CD4-positive, alpha-beta T cell treated with Interleukin-2 at 100 ng/mL for 4 hours (primary cell): ENCODE results near the gene TUBB3.
"Not testable (repeated sequence)": the region's sequence is repeated elsewhere in the genome, so short reads cannot be mapped to it uniquely, and the experiment has no call there.

Experiments
- DNase-seq: peaks from one replicate; pipeline ENCODE4 v3.0.0-alpha.2; 2020; ENCODE audit warnings: low spot score

Gene TUBB3

DNA sequence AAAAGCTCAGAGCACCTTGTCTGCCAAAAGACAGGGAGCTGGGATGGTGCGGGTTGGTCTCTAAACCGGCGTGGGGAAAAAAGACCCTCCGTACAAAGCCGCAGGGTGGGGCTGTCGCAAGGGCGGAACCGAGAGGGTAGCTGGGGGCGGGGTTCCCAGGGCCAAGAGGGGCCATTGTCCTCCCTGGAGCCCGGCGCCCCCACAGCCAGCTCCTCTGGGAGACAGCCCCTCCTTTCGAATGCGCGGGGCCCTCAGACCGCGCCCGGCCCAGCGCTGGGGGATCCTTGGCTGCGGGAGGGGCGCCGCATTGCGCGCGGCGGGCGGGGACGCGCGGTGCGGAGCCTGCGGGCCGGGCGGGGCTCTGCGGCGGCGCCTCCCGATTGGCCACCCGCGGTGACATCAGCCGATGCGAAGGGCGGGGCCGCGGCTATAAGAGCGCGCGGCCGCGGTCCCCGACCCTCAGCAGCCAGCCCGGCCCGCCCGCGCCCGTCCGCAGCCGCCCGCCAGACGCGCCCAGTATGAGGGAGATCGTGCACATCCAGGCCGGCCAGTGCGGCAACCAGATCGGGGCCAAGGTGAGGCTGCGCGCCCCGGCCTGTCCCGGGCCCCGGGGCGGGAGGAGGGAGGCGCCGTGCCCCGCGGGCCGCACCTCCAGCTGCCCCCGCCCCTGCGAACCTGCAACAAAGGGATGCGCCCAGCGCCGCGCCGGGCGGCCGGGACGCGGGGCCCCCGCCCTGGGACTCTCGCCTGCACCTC, at the start of gene TUBB3:
TUBB3 (plus strand) TSS at position 459 of the 756 bp plus-strand sequence; CDS start at position 519, 60 bp downstream.
- peak; percentile 13 for DNase-seq

DNA sequence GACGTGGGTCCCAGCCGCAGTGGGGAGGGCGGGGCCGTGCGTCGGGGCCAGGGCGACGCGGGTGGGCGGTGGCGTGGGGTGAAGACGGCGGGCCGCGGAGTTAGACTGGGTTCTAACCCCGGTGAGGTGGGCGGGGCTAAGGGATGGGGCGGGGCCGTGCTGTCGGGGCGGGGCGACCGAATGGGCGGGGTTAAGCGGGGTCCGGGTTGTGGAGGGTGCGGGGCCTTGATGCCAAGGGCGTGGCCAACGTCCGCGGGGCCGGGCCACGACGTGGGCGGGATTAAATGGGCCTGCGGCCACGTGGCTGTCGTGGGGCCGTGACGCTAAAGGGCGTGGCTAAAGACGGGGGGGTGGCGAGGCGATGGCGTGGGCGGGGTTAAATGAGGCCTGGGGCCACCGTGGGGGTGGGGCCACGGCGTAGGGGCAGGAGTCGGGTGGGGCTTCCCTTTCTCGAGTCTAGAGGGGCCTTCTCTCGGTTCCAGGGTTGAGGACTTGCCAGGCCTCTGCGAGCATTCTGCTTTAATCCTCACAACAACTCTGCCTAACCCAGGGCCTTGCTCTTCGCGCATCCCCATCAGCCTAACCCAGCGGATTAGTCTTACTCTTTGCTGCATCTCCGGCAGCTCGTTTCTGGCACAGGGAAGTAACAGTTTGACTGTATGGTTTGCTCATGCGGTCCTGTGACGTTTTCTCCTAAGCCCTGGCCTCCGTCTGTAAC, 49.0 kb upstream of the TUBB3 start:
- peak; percentile 94 for DNase-seq

DNA sequence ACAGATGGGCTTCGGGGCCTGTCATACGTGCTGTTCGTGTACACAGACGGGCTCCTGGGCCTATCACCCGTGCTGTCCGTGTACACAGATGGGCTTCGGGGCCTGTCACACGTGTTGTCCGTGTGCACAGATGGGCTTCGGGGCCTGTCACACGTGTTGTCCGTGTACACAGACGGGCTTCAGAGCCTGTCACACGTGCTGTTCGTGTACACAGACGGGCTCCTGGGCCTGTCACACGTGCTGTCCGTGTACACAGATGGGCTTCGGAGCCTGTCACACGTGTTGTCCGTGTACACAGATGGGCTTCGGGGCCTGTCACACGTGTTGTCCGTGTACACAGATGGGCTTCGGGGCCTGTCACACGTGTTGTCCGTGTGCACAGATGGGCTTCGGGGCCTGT, 44.0 kb upstream of the TUBB3 start:
- DNase-seq: not testable (repeated sequence)

DNA sequence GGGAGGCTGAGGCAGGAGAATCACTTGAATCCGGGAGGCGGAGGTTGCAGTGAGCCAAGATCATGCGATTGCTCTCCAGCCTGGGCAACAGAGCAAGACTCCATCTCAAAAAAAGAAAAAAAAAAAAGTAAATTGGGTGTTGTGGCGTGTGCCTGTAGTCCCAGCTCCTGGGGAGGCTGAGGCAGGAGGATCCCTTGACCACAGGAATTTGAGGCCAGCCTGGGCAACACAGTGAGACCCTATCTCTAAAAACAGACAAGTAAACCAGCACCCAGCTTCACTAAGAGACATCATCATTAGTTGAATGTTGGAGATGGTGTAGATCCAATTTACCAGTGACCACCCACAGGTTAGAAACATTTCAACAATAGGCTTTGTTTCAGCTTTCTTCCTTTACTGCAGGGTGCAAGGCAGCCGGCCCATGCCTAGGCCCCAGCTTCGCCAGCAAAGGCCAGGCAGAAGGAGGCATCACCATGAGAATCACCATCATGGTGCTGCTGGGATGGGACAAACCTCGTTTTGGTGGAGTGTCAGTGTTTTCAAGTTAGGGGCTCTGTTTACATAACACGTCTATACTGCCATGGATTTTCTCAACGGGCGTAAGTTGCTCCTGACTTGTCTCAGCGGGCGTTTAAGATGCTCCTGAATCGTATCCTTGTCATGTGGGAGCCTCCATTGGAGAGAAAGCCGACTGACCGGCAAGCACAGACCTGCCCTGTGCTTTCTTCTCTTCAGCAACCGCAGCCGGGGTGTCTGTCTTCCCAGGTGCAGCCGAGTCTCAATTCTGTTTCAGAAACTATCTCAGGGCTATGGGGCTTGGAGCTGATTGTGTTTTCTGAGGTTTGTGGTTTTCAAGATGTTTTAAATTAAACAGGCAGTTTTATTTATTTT, 42.4 kb upstream of the TUBB3 start:
- DNase-seq: no peak

DNA sequence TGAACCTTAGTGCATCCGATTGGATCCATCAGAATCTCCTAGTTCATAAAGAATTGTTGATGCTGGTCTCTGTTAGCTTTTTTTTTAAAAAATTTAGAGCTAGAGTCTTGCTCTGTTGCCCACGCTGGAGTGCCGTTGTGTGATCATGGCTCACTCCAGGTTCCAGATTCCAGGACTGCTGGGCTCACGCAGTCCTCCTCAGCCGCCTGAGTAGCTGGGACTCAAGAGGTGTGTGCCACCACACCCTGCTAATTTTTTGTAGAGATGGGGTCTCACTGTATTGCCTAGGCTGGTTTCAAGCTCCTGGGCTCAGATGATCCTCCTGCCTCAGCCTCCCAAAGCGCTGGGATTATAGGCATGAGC, 41.8 kb upstream of the TUBB3 start:
- no peak for DNase-seq

DNA sequence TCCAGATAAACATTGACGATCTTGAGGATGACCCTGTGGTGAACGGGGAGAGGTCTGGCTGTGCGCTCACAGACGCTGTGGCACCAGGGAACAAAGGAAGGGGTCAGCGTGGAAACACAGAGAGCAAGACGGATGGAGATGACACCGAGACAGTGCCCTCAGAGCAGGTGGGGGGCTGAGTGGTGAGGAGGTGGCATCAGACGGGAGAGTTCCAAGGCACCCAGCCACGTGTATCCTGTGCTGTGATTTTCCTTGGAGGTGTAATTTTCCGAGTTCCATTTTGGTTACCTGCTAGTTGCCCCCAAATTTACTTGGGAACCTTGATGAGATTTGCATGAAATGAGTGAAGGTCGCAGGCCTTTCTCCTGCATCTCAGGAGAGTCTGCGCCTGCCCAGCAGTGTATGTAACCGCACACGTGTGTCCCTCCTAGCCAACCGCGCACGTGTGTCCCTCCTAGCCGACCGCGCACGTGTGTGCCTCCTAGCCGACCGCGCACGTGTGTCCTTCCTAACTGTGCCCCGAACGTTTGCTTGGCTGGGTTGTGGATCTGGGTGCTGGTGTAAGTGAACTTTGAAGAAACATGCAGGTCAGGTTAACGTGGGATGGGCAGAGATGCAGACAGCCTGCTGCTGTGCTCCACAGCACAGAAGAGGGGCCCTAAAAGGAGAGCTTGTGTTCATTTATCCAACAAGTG, 39.6 kb upstream of the TUBB3 start:
- no peak for DNase-seq

DNA sequence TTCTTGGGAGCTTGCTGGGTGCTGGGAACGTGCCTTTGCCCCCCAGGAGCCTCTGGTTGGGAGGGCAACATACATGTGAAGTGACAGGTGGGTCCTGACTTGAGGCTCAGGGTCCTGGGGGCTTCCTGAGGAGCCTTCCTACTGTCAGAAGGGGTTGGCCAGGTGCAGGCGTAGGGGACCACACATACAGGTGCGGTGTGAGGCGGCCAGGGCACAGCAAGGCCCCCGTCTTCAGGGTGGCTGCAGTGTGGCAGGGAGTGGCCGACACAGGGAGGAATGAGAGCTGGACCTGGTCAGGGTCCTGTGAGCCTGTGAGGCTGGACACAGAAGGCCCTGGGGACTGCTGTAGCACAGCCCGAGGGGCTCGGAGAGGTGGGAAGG, 39.1 kb upstream of the TUBB3 start:
- DNase-seq: no peak

DNA sequence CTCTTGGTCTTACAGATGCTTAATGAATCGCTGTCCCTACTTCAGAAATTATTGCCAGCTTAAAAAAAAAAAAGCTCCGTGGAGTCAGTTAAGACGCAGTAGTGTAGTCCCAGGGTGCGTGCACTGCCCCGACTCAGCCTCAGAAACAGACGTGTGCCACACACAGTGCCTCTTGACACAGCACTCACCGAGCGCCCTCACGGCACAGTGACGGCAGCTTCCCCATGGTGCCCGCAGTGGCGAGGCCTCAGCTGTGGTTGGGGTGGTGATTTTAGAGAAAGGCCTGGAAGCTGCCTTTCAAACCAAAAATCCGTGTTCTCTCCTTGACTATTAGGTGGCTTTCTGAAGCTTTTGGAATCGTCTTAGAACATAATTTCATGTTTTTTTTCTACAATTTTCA, 35.9 kb upstream of the TUBB3 start:
- DNase-seq: no peak

DNA sequence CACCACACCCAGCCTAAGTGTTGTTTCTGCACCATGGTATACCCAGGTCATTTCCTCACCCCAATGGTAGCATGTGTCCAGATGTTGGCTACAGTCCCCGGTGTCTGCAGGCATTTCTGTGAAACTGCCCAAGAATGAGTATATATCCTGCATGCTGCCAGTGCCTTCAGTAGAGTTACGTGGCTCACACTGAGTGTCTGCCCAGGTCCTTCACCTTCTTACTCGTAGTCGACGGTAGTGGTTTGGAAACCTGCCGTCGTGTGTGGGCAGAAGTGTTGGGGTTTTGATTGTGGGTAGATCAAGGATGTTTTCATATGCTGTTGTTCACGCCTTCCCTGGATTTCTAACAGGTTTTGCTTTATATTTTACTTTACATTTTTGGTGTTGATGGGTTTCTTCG, 32.9 kb upstream of the TUBB3 start:
- no peak for DNase-seq

DNA sequence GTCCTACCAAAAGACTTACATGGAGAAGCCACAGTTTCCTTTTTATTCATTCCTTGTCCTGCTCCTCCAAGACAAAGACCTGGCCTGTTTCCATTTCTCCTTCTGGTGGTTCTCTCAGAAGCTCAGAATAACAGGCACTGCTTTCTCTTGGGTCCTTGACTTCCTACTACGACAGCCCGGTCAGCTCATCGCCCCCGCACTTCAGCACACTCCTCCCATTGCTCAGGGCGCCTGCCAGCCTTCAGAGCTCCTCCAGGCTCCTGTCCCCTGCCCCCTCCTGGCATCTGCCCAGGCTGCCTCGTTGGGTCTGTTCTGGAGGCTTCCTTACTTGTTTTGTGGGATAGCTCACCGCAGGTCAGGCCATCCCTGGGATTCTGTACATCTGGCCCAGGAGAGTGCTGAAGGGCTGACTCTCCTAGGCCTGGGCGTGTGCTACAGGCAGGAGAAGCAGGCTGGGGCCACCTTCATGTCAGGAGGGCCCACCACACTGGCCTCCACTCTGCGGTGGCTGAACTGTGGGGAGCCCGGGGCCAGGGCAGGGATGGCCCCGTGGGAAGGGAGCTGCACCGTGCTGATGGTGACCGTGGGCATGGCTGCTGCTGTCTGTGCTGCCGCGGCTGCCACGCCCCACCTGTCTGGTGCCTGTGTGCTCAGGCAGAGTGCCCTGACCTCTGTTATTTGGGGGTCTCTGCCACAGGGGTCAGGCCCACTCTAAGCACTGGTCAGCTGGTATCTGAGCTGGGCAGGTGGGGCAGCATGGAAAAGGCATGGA, 32.1 kb upstream of the TUBB3 start:
- no peak for DNase-seq

DNA sequence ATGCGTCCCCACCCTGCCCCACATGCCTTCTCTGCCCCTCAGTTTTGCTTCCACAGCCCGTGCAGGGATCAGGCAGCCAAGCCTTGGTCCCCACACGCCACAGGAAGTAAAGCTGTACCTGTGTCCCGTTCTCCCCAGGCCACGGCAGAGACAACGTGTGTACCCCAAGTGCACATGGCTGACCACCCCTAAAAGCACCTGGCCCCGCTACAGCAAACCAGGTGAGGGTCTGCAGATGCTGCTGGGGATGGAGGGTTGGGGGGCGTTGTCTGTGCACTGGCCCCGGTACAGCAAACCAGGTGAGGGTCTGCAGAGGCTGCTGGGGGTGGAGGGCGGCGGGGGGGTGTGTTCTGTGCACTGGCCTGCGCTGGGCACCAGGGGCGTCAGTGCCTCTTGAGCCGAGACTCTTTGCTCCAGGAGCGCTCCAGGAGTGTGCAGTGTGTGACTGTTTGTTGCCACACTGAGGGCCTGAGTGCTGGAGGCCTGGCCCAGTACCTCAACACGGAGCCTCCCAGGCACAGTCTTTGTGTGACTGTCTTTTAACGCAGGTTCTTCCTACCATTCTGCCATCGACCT, 31.0 kb upstream of the TUBB3 start:
- no peak for DNase-seq

DNA sequence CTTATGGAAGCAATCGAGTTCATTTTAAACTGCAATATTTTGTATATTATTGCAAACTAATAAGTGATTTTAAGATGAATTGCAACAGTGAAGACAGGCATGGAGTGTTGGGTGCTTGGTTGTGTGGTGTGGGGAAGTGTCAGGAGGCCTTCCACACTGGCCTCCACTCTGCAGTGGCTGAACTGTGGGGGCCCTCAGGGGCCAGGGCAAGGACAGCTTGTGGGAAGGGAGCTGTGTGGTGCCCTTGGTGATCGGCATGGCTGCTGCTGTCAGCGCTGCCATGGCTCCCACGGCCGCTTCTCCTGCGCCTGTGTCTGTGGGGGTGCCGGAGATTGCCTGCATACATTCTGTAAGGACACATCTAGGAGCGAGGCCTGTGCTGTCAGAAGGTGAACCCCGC, 30.5 kb upstream of the TUBB3 start:
- DNase-seq: no peak

DNA sequence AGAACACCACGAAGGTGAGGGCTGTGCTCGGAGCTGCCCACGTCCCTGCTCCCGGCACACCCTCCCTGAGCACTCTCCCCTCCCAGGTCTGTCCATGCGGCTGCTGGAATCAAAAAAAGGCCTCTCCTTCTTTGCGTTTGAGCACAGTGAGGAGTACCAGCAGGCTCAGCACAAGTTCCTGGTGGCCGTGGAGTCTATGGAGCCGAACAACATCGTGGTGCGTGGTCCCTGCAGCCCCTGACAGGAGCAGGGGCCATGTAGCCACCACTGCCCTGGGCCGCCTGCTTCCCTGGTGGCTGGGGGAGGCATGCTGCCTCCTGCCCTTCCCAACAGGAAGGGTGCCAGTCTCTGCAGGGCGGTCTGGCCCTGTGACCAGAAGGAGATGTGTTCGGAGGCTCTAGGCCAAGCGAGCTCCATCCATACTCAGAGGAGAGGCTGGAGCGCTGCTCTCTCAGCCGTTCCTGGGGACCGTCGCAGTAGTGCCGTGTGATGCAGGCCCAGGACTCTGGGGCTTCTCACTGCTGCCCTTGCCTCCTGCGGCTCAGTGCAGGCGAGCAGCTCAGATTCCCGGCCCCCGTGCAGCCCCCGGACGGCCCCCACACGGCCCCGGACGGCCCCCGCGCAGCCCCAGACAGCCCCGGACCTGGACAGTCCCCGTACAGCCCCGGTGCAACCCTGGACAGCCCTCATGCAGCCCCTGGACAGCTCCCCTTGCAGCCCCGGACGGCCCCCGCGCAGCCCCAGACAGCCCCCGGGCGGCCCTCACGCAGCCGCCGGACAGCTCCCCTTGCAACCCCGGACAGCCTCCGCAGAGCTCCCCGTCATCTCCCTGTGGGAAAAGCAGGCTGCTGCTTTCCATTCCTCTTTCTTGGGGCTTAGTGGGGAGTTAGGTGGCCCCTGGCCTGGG, 29.2 kb upstream of the TUBB3 start:
- no peak for DNase-seq

DNA sequence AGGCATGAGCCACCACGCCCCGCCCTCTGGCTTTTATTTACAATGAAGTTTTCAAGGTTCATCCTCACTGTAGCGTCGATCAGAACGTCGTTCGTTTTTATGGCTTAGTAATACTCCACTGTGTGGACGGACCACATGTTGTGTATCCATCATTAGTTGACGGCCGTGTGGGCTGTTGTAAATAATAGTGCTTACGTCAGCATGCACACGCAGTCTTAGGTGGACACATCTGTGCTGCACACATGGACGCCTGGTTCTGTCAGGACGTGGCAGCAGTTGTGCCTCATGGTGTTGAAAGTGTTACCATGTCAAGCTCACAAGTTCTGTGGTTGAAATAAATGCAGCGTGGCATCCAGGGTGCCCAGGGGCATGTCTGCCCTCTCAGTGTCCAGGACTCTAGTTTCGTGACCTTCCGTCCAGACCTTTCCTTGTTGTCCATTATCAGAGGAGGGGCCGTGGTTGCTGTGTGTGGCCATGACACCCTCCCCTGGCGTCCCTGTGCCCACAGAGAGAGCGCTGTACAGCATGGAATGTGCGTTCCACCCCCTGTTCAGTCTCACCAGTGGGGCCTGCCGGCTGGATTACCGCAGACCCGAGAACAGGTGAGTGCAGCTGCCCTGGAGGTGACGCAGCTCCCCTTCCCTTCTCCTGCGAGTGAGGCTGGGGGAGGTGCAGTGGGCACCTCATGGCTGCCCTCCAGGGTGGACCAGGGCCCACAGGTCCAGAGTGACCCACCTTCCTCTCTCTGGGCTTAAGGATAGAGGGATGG, 27.5 kb upstream of the TUBB3 start:
- DNase-seq: no peak

DNA sequence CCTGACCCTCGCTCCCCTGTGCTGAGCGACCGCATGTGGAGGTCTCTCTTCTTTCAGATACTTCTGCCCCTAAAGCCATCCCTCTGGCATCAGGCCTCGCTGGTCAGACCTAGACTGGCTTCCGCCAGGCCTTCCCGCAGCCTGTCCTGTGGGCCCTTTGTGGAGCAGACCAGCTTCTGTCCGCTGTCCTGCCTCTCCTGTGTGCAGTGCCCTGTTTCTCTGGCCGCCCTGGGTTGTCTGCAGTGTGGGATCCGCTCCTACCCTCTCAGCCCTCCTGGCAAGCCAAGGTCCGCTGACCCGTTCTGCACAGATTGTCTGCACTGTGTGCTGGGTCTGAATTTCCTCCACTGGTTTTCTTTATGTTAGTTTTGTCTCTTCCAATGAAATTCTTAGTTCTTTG, 25.9 kb upstream of the TUBB3 start:
- no peak for DNase-seq

DNA sequence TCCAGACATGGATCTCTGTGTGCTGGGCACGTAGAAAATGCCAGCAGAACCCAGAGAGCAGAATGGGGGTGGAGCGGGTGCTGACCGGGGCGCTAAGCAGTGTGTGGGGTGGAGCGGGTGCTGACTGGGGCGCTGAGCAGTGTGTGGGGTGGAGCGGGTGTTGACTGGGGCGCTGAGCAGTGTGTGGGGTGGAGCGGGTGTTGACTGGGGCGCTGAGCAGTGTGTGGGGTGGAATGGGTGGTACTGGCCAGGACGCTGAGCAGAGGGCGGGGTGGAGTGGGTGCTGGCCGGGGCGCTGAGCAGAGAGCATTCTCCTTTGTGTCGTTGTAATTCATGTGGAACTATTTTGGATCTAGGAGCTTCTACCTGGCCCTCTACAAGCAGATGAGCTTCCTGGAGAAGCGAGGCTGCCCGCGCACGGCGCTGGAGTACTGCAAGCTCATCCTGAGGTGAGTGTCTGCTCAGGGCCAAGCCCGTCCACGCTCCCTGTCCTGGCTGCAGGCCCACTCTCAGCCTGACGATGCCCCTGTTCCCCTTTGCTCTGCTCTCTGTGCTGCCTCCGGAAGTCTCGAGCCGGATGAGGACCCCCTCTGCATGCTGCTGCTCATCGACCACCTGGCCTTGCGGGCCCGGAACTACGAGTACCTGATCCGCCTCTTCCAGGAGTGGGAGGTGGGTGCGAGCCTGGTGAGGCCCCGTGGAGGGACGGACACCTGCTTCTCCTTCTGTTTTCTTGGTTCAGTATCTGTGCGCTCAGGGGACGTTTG, 24.8 kb upstream of the TUBB3 start:
- DNase-seq: no peak

DNA sequence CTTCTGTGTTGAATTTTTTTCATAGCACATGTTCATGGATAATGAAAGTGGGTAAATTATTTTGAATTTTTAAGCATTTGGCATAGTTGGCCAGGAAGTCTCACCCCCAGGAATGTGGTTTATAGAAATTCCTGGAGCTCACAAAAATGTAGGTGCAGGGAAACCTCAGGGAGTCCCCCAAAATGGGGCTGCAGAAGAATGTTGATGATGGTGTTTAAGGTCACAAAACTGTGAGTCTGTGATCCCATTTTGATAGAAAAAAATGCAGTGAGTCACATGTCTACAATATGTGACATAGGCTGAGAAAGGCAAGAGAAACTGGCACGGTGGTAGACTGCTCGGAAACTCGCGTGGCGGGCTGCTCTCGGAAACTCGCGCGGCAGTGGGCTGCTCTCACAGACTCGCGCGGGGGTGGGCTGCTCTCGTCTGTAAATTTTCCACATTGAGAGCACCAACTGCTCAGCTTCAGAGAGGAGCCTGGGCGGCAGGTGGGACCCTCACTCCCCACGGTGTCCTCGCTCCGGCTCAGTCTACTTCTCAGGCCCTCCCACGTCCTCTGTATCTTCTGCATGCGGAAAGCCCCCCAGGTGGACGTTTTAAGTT, 23.2 kb upstream of the TUBB3 start:
- no peak for DNase-seq

DNA sequence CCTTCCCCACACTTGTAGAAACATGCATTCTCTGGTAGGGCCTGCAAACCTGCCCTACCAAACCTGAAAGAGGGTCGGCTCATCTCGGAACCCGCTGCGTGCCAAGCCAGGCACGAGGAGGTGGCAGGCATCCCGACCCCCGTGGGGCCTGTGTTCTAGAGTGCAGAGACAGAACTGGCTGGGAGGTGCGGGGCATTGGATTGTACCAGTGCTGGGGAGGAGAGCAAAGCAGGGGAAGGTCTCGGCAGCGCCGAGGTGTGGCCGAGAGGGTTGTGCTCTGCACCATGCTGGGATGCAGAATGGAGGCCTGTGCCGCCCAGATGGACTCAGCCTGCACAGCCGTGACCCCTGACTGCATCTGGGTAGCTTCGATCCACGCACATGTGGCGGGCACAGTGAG, 22.3 kb upstream of the TUBB3 start:
- no peak for DNase-seq
